GM12878 (cell line): ENCODE measurements around the gene ZC3H11A. TPM values are rescaled to one million over a fixed set of nuclear protein-coding genes. Genes with fewer than 3 reads are reported as not detected.

Experiments
- ATAC-seq: fragments of 200-7000 bp; cut with Tn5 transposase; 3 replicates; pipeline ENCODE4 v1.9.1; 2020; ENCODE audit warnings: mild to moderate bottlenecking, moderate library complexity
- BruUV-seq: library from RNA; stranded (reverse); fragments of 400-500 nt; replicated peaks from 2 replicates; lab custom pipeline; 2021; lab: Mats Ljungman, UMichigan
- CTCF ChIA-PET: fragments of 300-600 bp; sonication (Branson Sonifier 250); formaldehyde crosslinking; extraction: SDS; loops from one replicate; lab custom pipeline; 2021; ENCODE audit warnings: inconsistent platforms; lab: Yijun Ruan, JAX
- POLR2A ChIA-PET: fragments of 350-600 bp; formaldehyde crosslinking; extraction: SDS; loops from one replicate; lab custom pipeline; 2021; ENCODE audit warnings: inconsistent platforms; lab: Charles Lee
- RAD21 ChIA-PET: fragments of 300-600 bp; sonication (Branson Sonifier 250); formaldehyde crosslinking; loops from one replicate; lab custom pipeline; 2023; ENCODE audit warnings: antibody characterized with exemption; ENCODE audit not compliant: unreplicated experiment; lab: Charles Lee
- SMC1A ChIA-PET: fragments of 300-600 bp; sonication (Branson Sonifier 250); formaldehyde crosslinking; loops from one replicate; lab custom pipeline; 2023; ENCODE audit not compliant: unreplicated experiment, uncharacterized antibody; lab: Charles Lee
- DNase-seq: peaks from one replicate; pipeline ENCODE4 v3.0.0-alpha.2; 2011; ENCODE audit warnings: low read depth, low spot score
- FAIRE-seq: peaks from 3 replicates; lab custom pipeline; 2011; peaks lifted over from hg19 to GRCh38; lab: Jason Lieb, UNC
- H2AFZ ChIP-seq: 2 replicates; pipeline ENCODE4 v1.6.0; 2011; ENCODE audit warnings: low read depth, low read length, control low read depth; ENCODE audit not compliant: control insufficient read depth
- H3K27ac ChIP-seq: 2 replicates; pipeline ENCODE4 v1.5.1; 2011; ENCODE audit warnings: control low read depth; ENCODE audit not compliant: control insufficient read depth, insufficient read depth
- H3K27me3 ChIP-seq, 2 experiments: replicated peaks in 1 of 2; 2 replicates each; pipeline versions ENCODE4 v1.6.0 to v1.6.1; 2011; ENCODE audit warnings: low read length in 1 of 2; ENCODE audit not compliant: control insufficient read depth in 2 of 2, insufficient read depth in 2 of 2
- H3K36me3 ChIP-seq, 2 experiments: 2 replicates each; pipeline ENCODE4 v1.5.1; 2011; ENCODE audit warnings: low read length in 1 of 2; ENCODE audit not compliant: control insufficient read depth in 2 of 2, insufficient read depth in 2 of 2
- H3K4me1 ChIP-seq: 2 replicates; pipeline ENCODE4 v1.6.1; 2011; ENCODE audit warnings: mild to moderate bottlenecking, low read length, moderate library complexity, mixed read lengths; ENCODE audit not compliant: control insufficient read depth, insufficient read depth
- H3K4me2 ChIP-seq: 2 replicates; pipeline ENCODE4 v1.6.0; 2011; ENCODE audit warnings: control low read depth; ENCODE audit not compliant: control insufficient read depth, insufficient read depth
- H3K4me3 ChIP-seq: fragments of 200-600 bp; sonication (generic); 2 replicates; pipeline ENCODE4 v1.5.1; 2016
- H3K79me2 ChIP-seq: 2 replicates; pipeline ENCODE4 v1.6.0; 2011; ENCODE audit warnings: low read length; ENCODE audit not compliant: control insufficient read depth, insufficient read depth
- H3K9ac ChIP-seq: 2 replicates; pipeline ENCODE4 v1.8.0; 2011; ENCODE audit warnings: low read length, control low read depth, mixed read lengths; ENCODE audit not compliant: control insufficient read depth, insufficient read depth
- H3K9me3 ChIP-seq: replicated peaks from 3 replicates; pipeline ENCODE4 v1.5.1; 2011; ENCODE audit warnings: mild to moderate bottlenecking, low read length; ENCODE audit not compliant: control insufficient read depth, insufficient read depth
- H4K20me1 ChIP-seq: 2 replicates; pipeline ENCODE4 v1.6.0; 2011; ENCODE audit not compliant: control insufficient read depth, insufficient read depth
- ATF7 ChIP-seq: fragments of 450-650 bp; IDR thresholded peaks from 2 replicates; pipeline ENCODE4 v1.6.1; 2016; ENCODE audit warnings: low read depth, mild to moderate bottlenecking
- CHD1 ChIP-seq: IDR thresholded peaks from 2 replicates; pipeline ENCODE4 v1.6.1; 2012; ENCODE audit warnings: low read depth, low read length, improper control_type of control experiment
- HDAC6 ChIP-seq: fragments of 200-600 bp; sonication (generic); IDR thresholded peaks from one replicate; pipeline ENCODE4 v1.8.0; 2017; ENCODE audit warnings: antibody characterized with exemption; ENCODE audit not compliant: unreplicated experiment
- IKZF2 ChIP-seq, 2 experiments: fragments of 450-650 bp; IDR thresholded peaks; 2 replicates each; pipeline ENCODE4 v1.6.1; 2017; ENCODE audit warnings: mild to moderate bottlenecking in 2 of 2, moderate library complexity in 2 of 2
- JUNB ChIP-seq: IDR thresholded peaks from 2 replicates; pipeline ENCODE4 v1.6.1; 2016; ENCODE audit warnings: antibody characterized with exemption, mild to moderate bottlenecking
- LARP7 ChIP-seq: fragments of 450-650 bp; IDR thresholded peaks from 2 replicates; pipeline ENCODE4 v1.6.1; 2017; ENCODE audit warnings: mild to moderate bottlenecking
- NRF1 ChIP-seq: conservative IDR thresholded peaks from 2 replicates; pipeline ENCODE4 v1.6.1; 2011; ENCODE audit warnings: mild to moderate bottlenecking, low read depth, low read length, improper control_type of control experiment
- POU2F2 ChIP-seq: IDR thresholded peaks from 3 replicates; pipeline ENCODE4 v1.6.1; 2011; ENCODE audit warnings: low read depth, mild to moderate bottlenecking, low read length, borderline replicate concordance
- RAD51 ChIP-seq: fragments of 450-650 bp; IDR thresholded peaks from 2 replicates; pipeline ENCODE4 v1.6.1; 2016; ENCODE audit warnings: moderate library complexity, mild to moderate bottlenecking, inconsistent platforms
- RCOR1 ChIP-seq: conservative IDR thresholded peaks from 2 replicates; pipeline ENCODE4 v1.6.1; 2012; ENCODE audit warnings: low read depth, low read length, improper control_type of control experiment
- RFX5 ChIP-seq: IDR thresholded peaks from 2 replicates; pipeline ENCODE4 v1.6.1; 2011; ENCODE audit warnings: low read depth, low read length, improper control_type of control experiment
- RUNX3 ChIP-seq: IDR thresholded peaks from 2 replicates; pipeline ENCODE4 v1.6.1; 2012; ENCODE audit warnings: low read length, inconsistent platforms
- SMC3 ChIP-seq: IDR thresholded peaks from 2 replicates; pipeline ENCODE4 v1.6.1; 2011; ENCODE audit warnings: low read length, improper control_type of control experiment, borderline replicate concordance
- SUPT20H ChIP-seq: IDR thresholded peaks from 2 replicates; pipeline ENCODE4 v1.6.1; 2011; ENCODE audit warnings: low read depth, mild to moderate bottlenecking, low read length, moderate library complexity, borderline replicate concordance; ENCODE audit not compliant: control insufficient read depth
- WGBS: methylation state at CpG from one replicate; pipeline ENCODE4 v1.1.6; 2016; ENCODE audit warnings: low lambda C conversion rate; ENCODE audit not compliant: insufficient replicate concordance, insufficient coverage; ENCODE audit errors: missing lambda C conversion rate; 5-methylcytosine and 5-hydroxymethylcytosine counted together
- in situ Hi-C: fragments of 300-500 bp; cut with MboI; formaldehyde crosslinking; loops from 9 replicates; pipeline ENCODE4 v1.14.3; 2018; ENCODE audit warnings: mixed read lengths
- intact Hi-C: fragments of 100-400 bp; cut with micrococcal nuclease; formaldehyde crosslinking; loops from one replicate; pipeline ENCODE4 v1.14.2; 2022; ENCODE audit not compliant: unreplicated experiment
- polyA plus RNA-seq, 11 experiments: library from polyadenylated mRNA; depleted of rRNA in 4 of 11; unstranded in 6 of 11; stranded (reverse) in 5 of 11; fragments of >200 nt; fragmentation: Nextera tagmentation in 4 of 11; fragmentation: Illumina TruSeq in 1 of 11; extraction: Ambion mirVana in 4 of 11; extraction: Trizol in 1 of 11; gene quantifications; 1 replicate in 1 of 11; 2 replicates in 10 of 11; pipeline versions ENCODE4 v1.2.1 to v1.2.3, GENCODE V29; 2011 to 2016; ENCODE audit warnings: inconsistent platforms in 2 of 11, missing spikeins in 2 of 11, low read depth in 1 of 11
- total RNA-seq, 4 experiments: library from RNA; depleted of rRNA in 3 of 4; stranded (reverse); fragments of >200 nt in 3 of 4; fragmentation: Illumina TruSeq in 1 of 4; extraction: Trizol in 1 of 4; gene quantifications; 2 replicates each; pipeline versions ENCODE4 v1.2.1 to v1.2.3, GENCODE V29; 2013 to 2021
- TF ChIP-seq, protein P1 (sequence below): fragments of 450-650 bp; IDR thresholded peaks from 2 replicates; pipeline ENCODE4 v1.6.1; 2018; ENCODE audit warnings: borderline replicate concordance, mild to moderate bottlenecking; ENCODE audit not compliant: partially characterized antibody
- TF ChIP-seq, protein P2 (sequence below): fragments of 450-650 bp; IDR thresholded peaks from 2 replicates; pipeline ENCODE4 v1.6.1; 2017; ENCODE audit warnings: low read depth, mild to moderate bottlenecking, moderate library complexity
- TF ChIP-seq, protein P3 (sequence below): IDR thresholded peaks from 2 replicates; pipeline ENCODE4 v1.6.1; 2012; ENCODE audit warnings: low read depth, low read length, improper control_type of control experiment
- TF ChIP-seq, protein P4 (sequence below): IDR thresholded peaks from 2 replicates; pipeline ENCODE4 v1.6.1; 2012; ENCODE audit warnings: low read depth, low read length, improper control_type of control experiment

ZC3H11A gene
- total and polyA plus RNA-seq, 10 of the 15 experiments (the other 5 are each of a cell fraction or from before 2014, with no cell fraction given) = 21.1 to 123 (median 60.8) TPM

DNA sequence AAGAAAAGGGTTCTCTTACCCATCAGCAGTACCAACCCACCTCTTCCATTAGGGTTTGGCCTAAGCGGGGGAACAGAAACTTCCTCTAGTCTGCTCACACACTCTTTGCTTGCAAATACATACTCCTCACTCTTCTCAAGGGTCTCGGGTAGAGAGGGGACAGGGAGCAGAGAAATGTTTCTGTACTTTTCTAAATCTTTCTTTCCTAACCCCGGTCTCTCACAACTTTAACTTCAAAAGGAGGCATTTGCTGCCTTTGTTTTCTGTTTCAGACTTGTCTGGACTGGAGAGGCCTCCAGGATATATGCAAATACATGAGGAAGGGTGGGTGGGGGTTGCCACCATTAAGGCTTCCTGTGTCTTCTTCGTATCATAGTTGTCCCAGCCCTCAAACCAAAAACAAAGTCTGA lies 41.0 kb upstream of the ZC3H11A start:
- ChIA-PET CTCF (no interaction called here), POLR2A (no interaction called here), RAD21 (no interaction called here), SMC1A (interaction anchor here (0.7 kb wide), 1 partner anchor 10 kb away, joined by 4 read pairs; the partner anchor contains the start of gene LAX1)
- Histone ChIP-seq H4K20me1 (no peaks in the 10 kb centered on the region), H3K79me2 (no peaks in the 10 kb centered on the region), H3K9ac (peak overlapping the region; percentile 13; the same call in 1 of the 2 replicates), H2AFZ (peak overlapping the region; percentile 76), H3K4me2 (peak overlapping the region; percentile 55), H3K9me3 (no peaks in the 10 kb centered on the region), H3K27me3 (no peaks in the 10 kb centered on the region), H3K36me3 (no peaks in the 10 kb centered on the region), H3K27ac (peak overlapping the region; percentile 65), H3K4me1 (peaks cover 19% of the 10 kb centered on the region), H3K4me3 (peak overlapping the region; percentile 29; the same call in 1 of the 2 replicates)
- DNase-seq (peak; percentile 68), ATAC-seq (peak; percentile 87), FAIRE-seq (no peak)
- in situ Hi-C loops = no loop called here
- WGBS = 0% methylated on average over 4 of the region's 4 CpGs
- intact Hi-C loops = no loop called here
- no TSS peak for BruUV-seq
- TF ChIP-seq SMC3 (no peak), POU2F2 (peak; percentile 95), RFX5 (no peak), LARP7 (no peak), NRF1 (no peak), RCOR1 (no peak), IKZF2 (IDR thresholded peaks at IDR 0.05) (peak in 1 of 2 experiments; percentile 9; a peak in 1 of 4 replicates), SUPT20H (no peak), CHD1 (no peak), JUNB (no peak), RAD51 (no peak), RUNX3 (peak; percentile 32), ATF7 (no peak), HDAC6 (no peak)
- TF ChIP-seq, protein P1, sequence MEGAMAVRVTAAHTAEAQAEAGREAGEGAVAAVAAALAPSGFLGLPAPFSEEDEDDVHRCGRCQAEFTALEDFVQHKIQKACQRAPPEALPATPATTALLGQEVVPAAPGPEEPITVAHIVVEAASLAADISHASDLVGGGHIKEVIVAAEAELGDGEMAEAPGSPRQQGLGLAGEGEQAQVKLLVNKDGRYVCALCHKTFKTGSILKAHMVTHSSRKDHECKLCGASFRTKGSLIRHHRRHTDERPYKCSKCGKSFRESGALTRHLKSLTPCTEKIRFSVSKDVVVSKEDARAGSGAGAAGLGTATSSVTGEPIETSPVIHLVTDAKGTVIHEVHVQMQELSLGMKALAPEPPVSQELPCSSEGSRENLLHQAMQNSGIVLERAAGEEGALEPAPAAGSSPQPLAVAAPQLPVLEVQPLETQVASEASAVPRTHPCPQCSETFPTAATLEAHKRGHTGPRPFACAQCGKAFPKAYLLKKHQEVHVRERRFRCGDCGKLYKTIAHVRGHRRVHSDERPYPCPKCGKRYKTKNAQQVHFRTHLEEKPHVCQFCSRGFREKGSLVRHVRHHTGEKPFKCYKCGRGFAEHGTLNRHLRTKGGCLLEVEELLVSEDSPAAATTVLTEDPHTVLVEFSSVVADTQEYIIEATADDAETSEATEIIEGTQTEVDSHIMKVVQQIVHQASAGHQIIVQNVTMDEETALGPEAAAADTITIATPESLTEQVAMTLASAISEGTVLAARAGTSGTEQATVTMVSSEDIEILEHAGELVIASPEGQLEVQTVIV = no peak
- TF ChIP-seq, protein P2, sequence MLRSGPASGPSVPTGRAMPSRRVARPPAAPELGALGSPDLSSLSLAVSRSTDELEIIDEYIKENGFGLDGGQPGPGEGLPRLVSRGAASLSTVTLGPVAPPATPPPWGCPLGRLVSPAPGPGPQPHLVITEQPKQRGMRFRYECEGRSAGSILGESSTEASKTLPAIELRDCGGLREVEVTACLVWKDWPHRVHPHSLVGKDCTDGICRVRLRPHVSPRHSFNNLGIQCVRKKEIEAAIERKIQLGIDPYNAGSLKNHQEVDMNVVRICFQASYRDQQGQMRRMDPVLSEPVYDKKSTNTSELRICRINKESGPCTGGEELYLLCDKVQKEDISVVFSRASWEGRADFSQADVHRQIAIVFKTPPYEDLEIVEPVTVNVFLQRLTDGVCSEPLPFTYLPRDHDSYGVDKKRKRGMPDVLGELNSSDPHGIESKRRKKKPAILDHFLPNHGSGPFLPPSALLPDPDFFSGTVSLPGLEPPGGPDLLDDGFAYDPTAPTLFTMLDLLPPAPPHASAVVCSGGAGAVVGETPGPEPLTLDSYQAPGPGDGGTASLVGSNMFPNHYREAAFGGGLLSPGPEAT = no peak
- TF ChIP-seq, protein P3, sequence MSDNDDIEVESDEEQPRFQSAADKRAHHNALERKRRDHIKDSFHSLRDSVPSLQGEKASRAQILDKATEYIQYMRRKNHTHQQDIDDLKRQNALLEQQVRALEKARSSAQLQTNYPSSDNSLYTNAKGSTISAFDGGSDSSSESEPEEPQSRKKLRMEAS = no peak
- TF ChIP-seq, protein P4, sequence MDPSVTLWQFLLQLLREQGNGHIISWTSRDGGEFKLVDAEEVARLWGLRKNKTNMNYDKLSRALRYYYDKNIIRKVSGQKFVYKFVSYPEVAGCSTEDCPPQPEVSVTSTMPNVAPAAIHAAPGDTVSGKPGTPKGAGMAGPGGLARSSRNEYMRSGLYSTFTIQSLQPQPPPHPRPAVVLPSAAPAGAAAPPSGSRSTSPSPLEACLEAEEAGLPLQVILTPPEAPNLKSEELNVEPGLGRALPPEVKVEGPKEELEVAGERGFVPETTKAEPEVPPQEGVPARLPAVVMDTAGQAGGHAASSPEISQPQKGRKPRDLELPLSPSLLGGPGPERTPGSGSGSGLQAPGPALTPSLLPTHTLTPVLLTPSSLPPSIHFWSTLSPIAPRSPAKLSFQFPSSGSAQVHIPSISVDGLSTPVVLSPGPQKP = no peak
